Measurements from ENCODE around the gene BUB3.
"Not testable (repeated sequence)": the region's sequence is repeated elsewhere in the genome, so short reads cannot be mapped to it uniquely, and the experiment has no call there.

The BUB3 gene

DNA sequence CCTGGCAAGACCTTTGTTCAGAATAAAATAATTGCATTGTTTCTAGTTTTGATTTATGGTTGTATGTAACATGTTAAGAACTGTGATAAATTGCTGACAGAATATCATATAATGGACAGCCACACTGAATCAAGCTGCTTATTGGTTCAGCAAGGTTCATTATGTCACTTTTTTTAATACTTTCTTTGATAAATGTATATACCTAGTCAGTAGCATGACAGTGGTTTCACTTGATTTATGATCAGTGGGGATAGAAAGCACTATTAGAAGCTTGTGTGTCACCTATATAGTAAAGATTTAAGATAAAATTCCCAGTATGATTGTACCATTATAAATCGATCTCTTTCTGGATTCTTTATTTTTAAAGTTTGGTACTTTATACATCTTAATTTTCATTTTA is 4.5 kb downstream of the BUB3 start:
- peak overlapping the region; percentile 9 for H3K27ac Mint-ChIP-seq
- H3K36me3 Mint-ChIP-seq (ENCODE audit: low read depth), result peaks cover 85% of the 10 kb centered on the region
- H3K4me1 Mint-ChIP-seq (ENCODE audit: low read depth), result peaks cover 71% of the 10 kb centered on the region
- H3K9me3 Mint-ChIP-seq, result no peaks in the 10 kb centered on the region
- peak overlapping the region; percentile 94 for H3K4me3 Mint-ChIP-seq
- H3K27me3 Mint-ChIP-seq, result no peaks in the 10 kb centered on the region

DNA sequence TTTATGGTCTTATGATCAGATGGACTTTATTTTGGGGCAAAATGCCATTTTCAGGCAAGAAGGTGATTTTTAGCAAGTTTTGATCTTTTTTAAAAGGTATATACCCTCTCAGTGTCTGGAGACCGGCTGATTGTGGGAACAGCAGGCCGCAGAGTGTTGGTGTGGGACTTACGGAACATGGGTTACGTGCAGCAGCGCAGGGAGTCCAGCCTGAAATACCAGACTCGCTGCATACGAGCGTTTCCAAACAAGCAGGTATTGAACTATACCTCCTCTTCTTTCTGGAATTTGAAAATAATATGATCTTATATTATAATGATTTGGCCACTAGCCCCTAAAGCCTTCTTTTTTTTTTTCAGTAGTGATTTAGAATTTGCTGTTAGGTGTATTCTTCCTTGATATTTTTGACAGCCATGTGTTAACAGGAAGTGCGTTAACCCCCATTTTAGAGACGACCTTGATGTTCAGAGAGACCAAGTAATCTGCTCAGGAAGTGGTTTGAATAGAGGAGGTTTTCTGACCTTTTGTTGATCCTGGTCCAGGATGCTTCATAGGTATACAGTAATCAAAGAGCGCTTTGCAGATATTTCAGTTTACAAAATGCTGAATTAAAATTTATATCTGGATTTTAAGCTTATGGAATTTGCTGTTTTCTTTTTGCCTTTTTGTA is 6.2 kb downstream of the BUB3 start:
- H3K4me3 Mint-ChIP-seq, result peak overlapping the region; percentile 76
- no peaks in the 10 kb centered on the region for H3K27me3 Mint-ChIP-seq
- H3K4me1 Mint-ChIP-seq (ENCODE audit: low read depth), result peaks cover 62% of the 10 kb centered on the region
- peak overlapping the region; percentile 83 for H3K27ac Mint-ChIP-seq
- no peaks in the 10 kb centered on the region for H3K9me3 Mint-ChIP-seq
- H3K36me3 Mint-ChIP-seq (ENCODE audit: low read depth), result peaks cover 97% of the 10 kb centered on the region

DNA sequence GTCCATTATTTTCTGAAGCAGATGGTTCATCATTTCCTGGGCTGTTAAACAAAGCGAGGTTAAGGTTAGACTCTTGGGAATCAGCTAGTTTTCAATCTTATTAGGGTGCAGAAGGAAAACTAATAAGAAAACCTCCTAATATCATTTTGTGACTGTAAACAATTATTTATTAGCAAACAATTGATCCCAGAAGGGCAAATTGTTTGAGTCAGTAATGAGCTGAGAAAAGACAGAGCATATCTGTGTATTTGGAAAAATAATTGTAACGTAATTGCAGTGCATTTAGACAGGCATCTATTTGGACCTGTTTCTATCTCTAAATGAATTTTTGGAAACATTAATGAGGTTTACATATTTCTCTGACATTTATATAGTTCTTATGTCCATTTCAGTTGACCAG is 10.1 kb downstream of the BUB3 start:
- Mint-ChIP-seq H3K4me3 (no peak overlapping the region), H3K27ac (no peak overlapping the region), H3K4me1 (ENCODE audit: low read depth) (peaks cover 31% of the 10 kb centered on the region), H3K27me3 (no peaks in the 10 kb centered on the region), H3K36me3 (ENCODE audit: low read depth) (peaks cover 94% of the 10 kb centered on the region), H3K9me3 (no peaks in the 10 kb centered on the region)

DNA sequence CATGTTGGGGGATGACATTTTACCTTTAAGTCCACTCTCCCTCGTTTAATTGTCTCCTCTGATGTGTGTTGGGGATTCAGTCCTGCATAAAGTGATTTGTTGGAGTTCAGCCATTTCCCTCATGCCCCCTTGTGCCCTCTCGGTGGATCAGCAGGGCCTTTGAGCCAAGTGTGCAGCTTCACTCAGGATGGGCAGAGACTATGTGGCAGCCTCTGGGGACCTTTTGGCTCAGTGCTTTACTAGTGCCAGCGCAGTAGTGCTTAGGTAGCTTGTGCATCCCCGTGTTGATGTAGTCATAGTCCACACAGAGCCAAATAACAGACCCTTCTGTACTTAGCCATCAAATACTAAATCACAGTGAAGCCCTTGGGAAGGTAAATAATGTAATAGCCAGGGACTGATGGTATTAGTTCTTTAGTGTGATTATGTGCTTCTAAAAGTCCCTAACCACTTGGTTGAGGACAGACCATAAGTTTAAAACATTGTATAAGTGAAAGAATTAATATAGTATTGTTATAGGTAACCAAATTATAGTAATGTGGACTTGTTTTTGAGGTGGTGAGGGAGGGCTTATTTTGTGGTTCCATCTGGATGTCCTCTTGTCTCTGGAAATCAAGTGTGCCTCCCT is 11.4 kb downstream of the BUB3 start:
- H3K4me1 Mint-ChIP-seq (ENCODE audit: low read depth), result peaks cover 18% of the 10 kb centered on the region
- peaks cover 94% of the 10 kb centered on the region for H3K36me3 Mint-ChIP-seq (ENCODE audit: low read depth)
- no peaks in the 10 kb centered on the region for H3K27me3 Mint-ChIP-seq
- H3K4me3 Mint-ChIP-seq, result no peak overlapping the region
- H3K27ac Mint-ChIP-seq, result no peak overlapping the region
- no peaks in the 10 kb centered on the region for H3K9me3 Mint-ChIP-seq

DNA sequence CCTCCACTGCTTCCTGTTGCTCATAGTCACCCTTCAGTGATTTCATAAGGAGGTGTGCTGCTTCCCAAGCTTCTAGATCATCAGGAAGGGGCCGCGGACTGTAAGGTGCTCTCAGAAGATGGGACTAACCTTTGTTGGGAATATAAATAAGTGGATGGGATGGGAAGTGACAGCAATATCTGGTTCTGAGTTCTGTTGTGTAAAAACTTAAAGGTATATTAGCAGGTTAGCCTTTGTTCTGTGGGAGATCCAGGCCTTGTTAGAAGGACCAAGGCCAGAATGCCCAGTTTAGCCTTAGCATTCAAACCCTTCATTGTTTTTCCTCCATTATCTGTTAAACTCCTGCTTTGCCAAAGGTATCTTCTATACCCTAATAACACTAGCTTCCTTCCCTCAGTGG is 12.4 kb downstream of the BUB3 start:
- peaks cover 92% of the 10 kb centered on the region for H3K36me3 Mint-ChIP-seq (ENCODE audit: low read depth)
- H3K27me3 Mint-ChIP-seq, result no peaks in the 10 kb centered on the region
- peaks cover 9% of the 10 kb centered on the region for H3K4me1 Mint-ChIP-seq (ENCODE audit: low read depth)
- no peaks in the 10 kb centered on the region for H3K9me3 Mint-ChIP-seq
- no peak overlapping the region for H3K27ac Mint-ChIP-seq
- H3K4me3 Mint-ChIP-seq, result no peak overlapping the region

DNA sequence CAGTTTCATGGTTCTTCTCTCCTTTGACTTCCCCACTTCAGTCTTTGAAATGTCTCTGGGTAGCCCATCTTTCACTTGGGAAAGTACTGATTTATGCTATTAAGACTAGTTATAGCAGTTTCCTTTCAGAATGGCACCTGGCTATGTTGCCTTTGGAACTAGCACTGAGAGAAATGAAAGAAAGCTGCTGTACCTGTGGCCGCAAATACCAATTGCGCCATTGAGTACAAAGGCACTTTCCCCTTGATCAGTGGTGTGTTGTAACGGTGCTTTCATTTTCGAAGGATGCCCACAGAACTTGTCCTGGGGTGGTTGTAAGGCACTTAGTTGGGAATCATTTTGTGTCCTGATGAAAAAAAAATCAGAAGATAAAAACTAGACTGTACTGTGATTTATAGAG is 16.8 kb downstream of the BUB3 start:
- H3K27ac Mint-ChIP-seq, result no peak overlapping the region
- H3K4me1 Mint-ChIP-seq (ENCODE audit: low read depth), result peaks cover 3% of the 10 kb centered on the region
- H3K9me3 Mint-ChIP-seq, result no peaks in the 10 kb centered on the region
- no peak overlapping the region for H3K4me3 Mint-ChIP-seq
- peaks cover 83% of the 10 kb centered on the region for H3K36me3 Mint-ChIP-seq (ENCODE audit: low read depth)
- no peaks in the 10 kb centered on the region for H3K27me3 Mint-ChIP-seq

DNA sequence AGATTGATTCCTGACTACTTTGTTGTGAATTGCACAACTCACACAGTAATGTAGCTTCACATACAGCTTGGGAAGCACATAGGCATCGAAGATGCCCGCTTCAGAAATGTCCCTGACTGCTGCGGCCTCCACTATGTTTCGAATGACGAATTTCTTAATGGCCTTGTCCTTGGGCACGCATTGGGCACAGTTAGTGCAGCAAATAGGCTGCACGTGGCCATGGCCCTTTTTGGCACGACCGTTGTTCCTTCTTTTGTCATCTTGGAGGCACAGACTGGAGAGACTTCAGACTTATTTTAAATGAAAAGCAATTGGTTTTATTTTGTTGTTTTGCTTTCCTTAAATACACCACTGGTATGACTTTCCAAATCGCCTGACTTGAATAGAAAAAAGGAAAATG is 17.4 kb downstream of the BUB3 start:
- H3K36me3 Mint-ChIP-seq (ENCODE audit: low read depth), result peaks cover 84% of the 10 kb centered on the region
- not testable (repeated sequence) for H3K4me3 Mint-ChIP-seq; H3K27me3 Mint-ChIP-seq; H3K9me3 Mint-ChIP-seq; H3K4me1 Mint-ChIP-seq (ENCODE audit: low read depth); H3K27ac Mint-ChIP-seq

DNA sequence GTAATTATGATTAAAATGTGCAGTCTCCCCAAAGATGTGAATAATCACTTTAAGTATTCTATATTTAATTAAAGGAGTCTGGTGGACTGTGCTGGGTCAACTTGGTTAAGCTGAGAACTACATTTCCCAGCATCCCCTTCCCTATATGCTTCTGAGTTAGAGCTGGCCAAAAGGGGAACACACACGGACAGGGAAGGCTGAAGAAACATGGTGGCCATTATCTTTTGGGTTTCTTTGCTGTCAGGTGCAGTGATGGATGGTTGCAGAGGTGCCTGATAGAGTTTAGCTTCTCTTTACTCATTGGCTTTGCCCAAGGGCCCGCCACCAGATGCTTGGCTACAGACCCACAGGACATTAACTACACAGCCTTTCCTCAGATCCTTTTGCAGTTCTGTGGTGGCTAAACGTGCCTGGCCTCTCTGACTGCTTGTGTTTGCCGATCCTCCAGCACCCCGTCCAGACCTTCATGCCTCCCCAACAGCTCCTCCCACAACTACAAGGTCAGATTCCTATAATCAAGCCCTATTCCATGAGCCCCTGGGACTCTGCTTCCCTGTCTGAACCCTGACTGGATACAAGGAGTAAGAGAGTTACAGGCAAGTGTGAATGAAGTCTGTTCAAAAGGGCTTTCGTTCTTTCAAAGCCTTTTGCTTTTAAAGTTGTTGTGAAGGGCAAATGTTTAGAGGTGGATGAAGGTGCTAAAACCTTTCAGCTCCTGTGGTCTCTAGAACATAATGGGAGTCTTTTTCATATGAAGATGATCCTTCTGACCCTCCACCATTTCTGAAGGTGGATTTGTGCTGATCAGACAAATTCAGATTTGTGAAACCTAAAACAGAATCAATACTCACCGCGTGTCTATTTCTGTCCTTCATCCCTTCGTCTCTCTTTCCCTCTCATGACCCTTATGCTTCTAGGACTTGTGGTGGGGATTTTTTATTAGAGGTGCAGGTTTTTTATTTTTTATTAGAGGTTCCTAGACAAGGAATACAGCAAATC is 21.5 kb downstream of the BUB3 start:
- H3K27ac Mint-ChIP-seq, result no peak overlapping the region
- H3K4me1 Mint-ChIP-seq (ENCODE audit: low read depth), result no peaks in the 10 kb centered on the region
- H3K36me3 Mint-ChIP-seq (ENCODE audit: low read depth), result peaks cover 75% of the 10 kb centered on the region
- no peaks in the 10 kb centered on the region for H3K27me3 Mint-ChIP-seq
- H3K9me3 Mint-ChIP-seq, result peaks cover 3% of the 10 kb centered on the region
- no peak overlapping the region for H3K4me3 Mint-ChIP-seq

DNA sequence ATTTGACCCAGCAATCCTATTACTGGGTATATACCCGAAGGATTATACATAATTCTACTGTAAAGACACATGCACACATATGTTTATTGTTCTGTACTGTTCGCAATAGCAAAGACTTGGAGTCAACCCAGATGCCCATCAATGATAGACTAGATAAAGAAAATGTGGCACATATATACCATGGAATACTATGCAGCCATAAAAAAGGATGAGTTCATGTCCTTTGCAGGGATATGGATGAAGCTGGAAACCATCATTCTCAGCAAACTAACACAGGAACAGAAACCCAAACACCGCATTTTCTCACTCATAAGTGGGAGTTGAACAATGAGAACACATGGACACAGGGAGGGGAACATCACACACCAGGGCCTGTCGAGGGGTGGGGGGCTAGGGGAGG is 24.2 kb downstream of the BUB3 start:
- H3K4me3 Mint-ChIP-seq; H3K27me3 Mint-ChIP-seq; H3K4me1 Mint-ChIP-seq (ENCODE audit: low read depth); H3K27ac Mint-ChIP-seq; H3K9me3 Mint-ChIP-seq: not testable (repeated sequence)
- H3K36me3 Mint-ChIP-seq (ENCODE audit: low read depth), result peaks cover 63% of the 10 kb centered on the region

DNA sequence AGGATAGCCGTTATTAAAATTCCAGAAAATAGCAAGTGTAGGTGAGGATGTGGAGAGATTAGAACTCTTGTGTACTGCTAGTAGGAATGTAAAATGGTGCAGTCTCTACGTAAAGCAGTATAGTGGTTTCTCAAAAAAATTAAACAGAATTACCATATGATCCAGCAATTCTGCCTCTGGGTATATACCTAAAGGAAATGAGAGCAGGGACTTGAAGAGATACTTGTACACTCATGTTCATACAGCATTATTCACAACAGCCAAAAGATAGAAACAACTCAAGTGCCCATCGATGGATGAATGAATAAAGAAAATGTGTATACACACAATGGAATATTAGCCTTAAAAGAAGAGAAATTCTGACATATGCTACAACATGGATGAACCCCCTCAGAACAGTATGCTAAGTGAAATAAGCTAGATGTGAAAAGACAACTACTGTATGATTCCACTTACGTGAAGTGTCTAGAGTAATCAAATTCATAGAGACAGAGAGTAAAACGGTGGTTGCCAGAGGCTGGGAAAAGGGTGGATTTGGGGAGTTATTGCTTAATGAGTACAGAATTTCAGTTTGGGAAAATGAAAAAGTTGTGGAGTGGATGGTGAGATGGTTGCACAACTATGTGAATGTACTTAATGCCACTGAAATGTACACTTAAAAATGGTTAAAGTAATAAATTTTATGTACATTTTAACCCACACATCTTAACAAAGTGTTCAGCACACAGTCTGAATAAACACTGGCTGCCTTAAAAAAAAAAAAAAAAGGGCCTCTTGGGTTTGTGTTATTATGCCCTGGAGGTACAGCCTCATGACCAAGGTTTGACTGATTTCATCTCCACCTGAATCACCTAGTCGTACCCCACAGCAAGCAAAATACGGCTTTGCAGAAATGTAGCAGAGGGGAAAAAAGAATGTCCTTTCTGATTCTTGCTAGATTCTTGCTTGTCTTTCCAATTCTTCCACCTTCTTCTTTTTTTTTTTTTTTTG is 26.2 kb downstream of the BUB3 start:
- H3K9me3 Mint-ChIP-seq, result peaks cover 20% of the 10 kb centered on the region
- no peak overlapping the region for H3K27ac Mint-ChIP-seq
- no peak overlapping the region for H3K4me3 Mint-ChIP-seq
- peaks cover 66% of the 10 kb centered on the region for H3K36me3 Mint-ChIP-seq (ENCODE audit: low read depth)
- H3K4me1 Mint-ChIP-seq (ENCODE audit: low read depth), result no peaks in the 10 kb centered on the region
- no peaks in the 10 kb centered on the region for H3K27me3 Mint-ChIP-seq

DNA sequence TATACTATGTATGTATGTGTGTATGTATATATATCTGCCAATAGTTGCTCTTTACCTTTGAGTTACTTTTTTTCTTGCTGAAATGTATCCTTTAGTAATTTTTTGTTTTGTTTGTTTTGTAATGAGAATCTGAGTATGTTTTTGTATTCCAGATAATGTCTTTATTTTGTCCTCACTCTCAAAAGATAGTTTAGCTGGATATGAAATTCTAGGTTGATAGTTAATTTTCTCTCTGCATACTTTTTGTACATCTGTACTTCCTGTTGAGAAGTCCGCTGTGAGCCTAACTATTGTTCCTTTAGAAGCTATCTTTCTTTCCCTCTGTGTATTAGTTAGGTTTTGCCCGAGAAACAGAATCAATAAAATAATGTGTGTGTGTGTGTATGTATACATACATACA is 29.5 kb downstream of the BUB3 start:
- Mint-ChIP-seq H3K4me3 (no peak overlapping the region), H3K36me3 (ENCODE audit: low read depth) (peaks cover 64% of the 10 kb centered on the region), H3K27me3 (no peaks in the 10 kb centered on the region), H3K27ac (no peak overlapping the region), H3K9me3 (peaks cover 18% of the 10 kb centered on the region), H3K4me1 (ENCODE audit: low read depth) (no peaks in the 10 kb centered on the region)

DNA sequence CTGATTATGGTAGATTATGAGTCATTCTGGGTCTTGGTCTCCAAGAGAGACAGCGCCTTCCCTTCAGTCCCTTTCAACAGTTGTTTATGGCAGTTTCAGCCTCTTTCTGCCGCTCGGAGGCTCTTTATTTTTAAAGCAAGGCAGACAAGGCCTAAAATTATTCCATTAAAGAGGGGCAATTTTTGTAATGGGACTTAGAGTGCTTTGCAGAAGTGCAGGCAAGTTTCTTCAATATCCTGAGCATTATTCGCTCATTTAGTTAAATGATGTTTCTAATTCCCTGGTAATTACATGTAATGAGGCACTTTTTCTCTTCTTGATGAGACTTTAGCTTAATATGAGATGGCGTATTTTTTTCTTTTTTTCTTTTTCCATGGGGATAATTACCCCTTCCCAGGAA is 33.6 kb downstream of the BUB3 start:
- H3K4me3 Mint-ChIP-seq, result no peak overlapping the region
- no peaks in the 10 kb centered on the region for H3K27me3 Mint-ChIP-seq
- H3K4me1 Mint-ChIP-seq (ENCODE audit: low read depth), result no peaks in the 10 kb centered on the region
- H3K9me3 Mint-ChIP-seq, result peaks cover 18% of the 10 kb centered on the region
- H3K36me3 Mint-ChIP-seq (ENCODE audit: low read depth), result peaks cover 75% of the 10 kb centered on the region
- no peak overlapping the region for H3K27ac Mint-ChIP-seq

DNA sequence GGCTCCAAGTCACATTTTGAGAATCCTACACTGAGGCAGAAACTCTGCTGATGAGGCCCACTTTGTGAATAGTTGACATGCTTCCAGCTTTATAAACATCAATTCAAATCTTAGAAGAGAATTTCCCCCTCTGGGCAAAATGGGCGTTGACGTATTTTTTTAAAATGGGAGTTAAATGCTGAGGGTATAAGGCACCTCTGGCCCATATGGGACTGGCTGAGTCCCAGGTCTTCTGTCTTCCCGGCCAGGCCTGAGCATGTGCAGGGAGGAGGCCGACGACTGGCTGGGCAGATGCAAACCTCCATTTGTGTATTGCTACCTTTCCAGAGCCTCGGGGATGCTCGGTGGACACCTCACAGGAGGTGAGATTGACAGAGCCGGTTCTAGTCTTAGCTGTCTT is 37.7 kb downstream of the BUB3 start:
- Mint-ChIP-seq H3K27me3 (no peaks in the 10 kb centered on the region), H3K27ac (no peak overlapping the region), H3K4me3 (no peak overlapping the region), H3K9me3 (no peaks in the 10 kb centered on the region), H3K4me1 (ENCODE audit: low read depth) (no peaks in the 10 kb centered on the region), H3K36me3 (ENCODE audit: low read depth) (peaks cover 37% of the 10 kb centered on the region)

DNA sequence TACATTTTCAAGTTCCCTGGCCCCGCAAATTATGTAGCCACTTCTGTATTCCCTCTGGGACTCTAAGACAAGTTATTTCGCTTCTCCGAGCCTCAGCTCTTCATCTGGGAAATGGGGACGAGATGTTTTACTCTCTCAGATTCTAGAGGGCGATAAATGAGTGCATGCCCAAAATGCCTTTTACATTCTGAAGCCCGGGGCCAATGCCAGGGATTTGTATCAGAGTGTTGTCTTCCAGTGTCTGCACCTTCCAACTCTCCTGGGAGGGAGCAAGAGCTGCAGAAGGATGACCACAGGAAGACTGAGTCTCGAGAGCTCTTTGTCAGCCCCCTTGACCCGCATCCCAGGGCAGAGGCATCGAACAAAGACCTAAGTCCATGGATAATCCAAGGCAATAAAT is 39.9 kb downstream of the BUB3 start:
- no peak overlapping the region for H3K27ac Mint-ChIP-seq
- no peaks in the 10 kb centered on the region for H3K4me1 Mint-ChIP-seq (ENCODE audit: low read depth)
- H3K4me3 Mint-ChIP-seq, result no peak overlapping the region
- no peaks in the 10 kb centered on the region for H3K9me3 Mint-ChIP-seq
- H3K36me3 Mint-ChIP-seq (ENCODE audit: low read depth), result peaks cover 20% of the 10 kb centered on the region
- H3K27me3 Mint-ChIP-seq, result no peaks in the 10 kb centered on the region
